Naive thymus-derived CD8-positive, alpha-beta T cell (primary cell): ENCODE results near the gene XPC. TPM values are rescaled to one million over a fixed set of nuclear protein-coding genes. Genes with fewer than 3 reads are reported as not detected.
A peak's percentile ranks its signal among the peaks of the same experiment; 100 is the strongest.

Experiments
- ATAC-seq, 2 donors: fragments of 150-1000 bp; cut with Tn5 transposase in 1 of 2; sonication (Bioruptor Pico), chemical (Tn5 transposase) in 1 of 2; 1 replicate in 1 of 2; 2 replicates in 1 of 2; pipeline ENCODE4 v1.10.0; 2021; ENCODE audit warnings: mild to moderate bottlenecking in 2 of 2, moderate library complexity in 2 of 2
- POLR2A ChIA-PET: fragments of 350-600 bp; sonication (Branson Sonifier 250); formaldehyde crosslinking; loops from one replicate; lab custom pipeline; 2021; ENCODE audit warnings: antibody characterized with exemption; lab: Charles Lee
- DNase-seq, 10 donors: peaks; one replicate each; pipeline versions ENCODE4 v3.0.0 to v3.0.0-alpha.2; 2020 to 2022
- H3K27ac Mint-ChIP-seq, 10 donors: one replicate each; pipeline ENCODE4 v1.8.0; 2020 to 2022; ENCODE audit warnings: mild to moderate bottlenecking in 10 of 10, mixed read lengths in 10 of 10, moderate library complexity in 4 of 10, inconsistent platforms in 1 of 10
- H3K27me3 Mint-ChIP-seq, 5 donors: one replicate each; pipeline ENCODE4 v1.8.0; 2021 to 2022; ENCODE audit warnings: mixed read lengths in 5 of 5
- H3K36me3 Mint-ChIP-seq, 3 donors: one replicate each; pipeline ENCODE4 v1.8.0; 2020 to 2022; ENCODE audit warnings: mixed read lengths in 3 of 3, mild to moderate bottlenecking in 2 of 3, inconsistent platforms in 1 of 3
- H3K4me1 Mint-ChIP-seq, 4 donors: one replicate each; pipeline ENCODE4 v1.8.0; 2021 to 2022; ENCODE audit warnings: mixed read lengths in 4 of 4
- H3K4me3 Mint-ChIP-seq, 10 donors: one replicate each; pipeline ENCODE4 v1.8.0; 2020 to 2022; ENCODE audit warnings: mild to moderate bottlenecking in 10 of 10, mixed read lengths in 10 of 10, moderate library complexity in 6 of 10, inconsistent platforms in 1 of 10
- H3K9me3 Mint-ChIP-seq, 9 donors: one replicate each; pipeline ENCODE4 v1.8.0; 2020 to 2022; ENCODE audit warnings: mixed read lengths in 9 of 9, mild to moderate bottlenecking in 3 of 9, inconsistent platforms in 1 of 9, moderate library complexity in 1 of 9
- polyA plus RNA-seq, 3 donors: library from polyadenylated mRNA; unstranded; fragments of 300-500 nt; fragmentation: Illumina TruSeq; gene quantifications; one replicate each; pipeline ENCODE4 v1.2.3, GENCODE V29; 2021
- total RNA-seq, 8 experiments: library from RNA in 2 of 8; stranded (reverse) in 2 of 8; gene quantifications; one replicate each; pipeline ENCODE4 v1.2.3 and lab custom pipeline; 2021 to 2026

The XPC gene
- total and polyA plus RNA-seq, 5 experiments from 2014 or later: 28.5 to 95.2 (median 49.6) TPM

- Mint-ChIP-seq H3K36me3 (peaks cover 0 to 17% (median 6%) of the 10 kb centered on the region in 3 donors), H3K9me3 (peaks cover 3 to 21% (median 13%) of the 10 kb centered on the region in 9 donors), H3K4me1 (peaks cover 0 to 8% (median 0%) of the 10 kb centered on the region in 4 donors), H3K4me3 (peak overlapping the region; percentile 21 to 94 (median 66)), H3K27me3 (peaks cover 0 to 3% (median 0%) of the 10 kb centered on the region in 5 donors), H3K27ac (peak overlapping the region in 7 of 10 donors; percentile 27 to 94 (median 65))
- peak; percentile 67 to 96 for ATAC-seq
- POLR2A ChIA-PET: interaction anchor here (1.4 kb wide), 1 partner anchor 13 kb away, joined by 3 read pairs; no protein-coding TSS in a partner anchor
- peak in 6 of 10 donors; percentile 7 to 77 (median 67) for DNase-seq
Measured at GRCh38 chr3:14216257-14217048, 38.1 kb upstream of the XPC start.

GRCh38 chr3:14214764-14215163 is 36.4 kb upstream of the XPC start:
- POLR2A ChIA-PET: no interaction called here
- Mint-ChIP-seq H3K4me3 (no peak overlapping the region), H3K27ac (no peak overlapping the region), H3K36me3 (peaks cover 0 to 3% (median 2%) of the 10 kb centered on the region in 3 donors), H3K27me3 (no peaks in the 10 kb centered on the region), H3K4me1 (peaks cover 0 to 8% (median 0%) of the 10 kb centered on the region in 4 donors), H3K9me3 (peaks cover 0 to 5% (median under 1%) of the 10 kb centered on the region in 9 donors)
- ATAC-seq (no peak), DNase-seq (no peak)

- DNase-seq (no peak), ATAC-seq (no peak)
- no peaks in the 10 kb centered on the region for H3K36me3 Mint-ChIP-seq
- H3K9me3 Mint-ChIP-seq: no peaks in the 10 kb centered on the region
- peak overlapping the region in 1 of 10 donors; percentile 12 for H3K27ac Mint-ChIP-seq
- no peaks in the 10 kb centered on the region for H3K27me3 Mint-ChIP-seq
- POLR2A ChIA-PET: interaction anchor here (1.2 kb wide), 1 partner anchor 13 kb away, joined by 3 read pairs; no protein-coding TSS in a partner anchor
- peaks cover 0 to 8% (median 0%) of the 10 kb centered on the region in 4 donors for H3K4me1 Mint-ChIP-seq
- H3K4me3 Mint-ChIP-seq: no peak overlapping the region
Measured at GRCh38 chr3:14213066-14213774, 34.8 kb upstream of the XPC start.

- H3K4me3 Mint-ChIP-seq: no peak overlapping the region
- no peaks in the 10 kb centered on the region for H3K9me3 Mint-ChIP-seq
- no peaks in the 10 kb centered on the region for H3K36me3 Mint-ChIP-seq
- no peak for DNase-seq
- no peaks in the 10 kb centered on the region for H3K27me3 Mint-ChIP-seq
- POLR2A ChIA-PET: no interaction called here
- H3K27ac Mint-ChIP-seq: no peak overlapping the region
- H3K4me1 Mint-ChIP-seq: peaks cover 0 to 5% (median 0%) of the 10 kb centered on the region in 4 donors
- no peak for ATAC-seq
Measured at GRCh38 chr3:14212032-14212431, 33.6 kb upstream of the XPC start.

GRCh38 chr3:14211621-14212020 is 33.2 kb upstream of the XPC start:
- Mint-ChIP-seq H3K36me3 (no peaks in the 10 kb centered on the region), H3K27ac (peak overlapping the region in 1 of 10 donors; percentile 67)
- no peak for ATAC-seq

GRCh38 chr3:14210843-14211594 is 32.6 kb upstream of the XPC start:
- Mint-ChIP-seq H3K4me1 (no peaks in the 10 kb centered on the region), H3K27ac (no peak overlapping the region), H3K36me3 (no peaks in the 10 kb centered on the region), H3K27me3 (no peaks in the 10 kb centered on the region), H3K4me3 (no peak overlapping the region), H3K9me3 (no peaks in the 10 kb centered on the region)
- POLR2A ChIA-PET: no interaction called here
- DNase-seq (no peak), ATAC-seq (no peak)

More at GRCh38 chr3:14211621-14212020, 33.2 kb upstream of the XPC start:
- no peak for DNase-seq
- Mint-ChIP-seq H3K9me3 (no peaks in the 10 kb centered on the region), H3K27me3 (no peaks in the 10 kb centered on the region), H3K4me1 (peaks cover 0 to under 1% (median 0%) of the 10 kb centered on the region in 4 donors), H3K4me3 (no peak overlapping the region)
- POLR2A ChIA-PET: no interaction called here

- no peak for ATAC-seq
- Mint-ChIP-seq H3K27ac (no peak overlapping the region), H3K9me3 (no peaks in the 10 kb centered on the region), H3K27me3 (no peaks in the 10 kb centered on the region), H3K4me3 (no peak overlapping the region), H3K36me3 (no peaks in the 10 kb centered on the region), H3K4me1 (no peaks in the 10 kb centered on the region)
- POLR2A ChIA-PET: no interaction called here
- DNase-seq: no peak
Measured at GRCh38 chr3:14210290-14210688, 31.9 kb upstream of the XPC start.

GRCh38 chr3:14209581-14210289 is 31.3 kb upstream of the XPC start:
- H3K27ac Mint-ChIP-seq: no peak overlapping the region
- H3K9me3 Mint-ChIP-seq: no peaks in the 10 kb centered on the region
- H3K27me3 Mint-ChIP-seq: no peaks in the 10 kb centered on the region
- ATAC-seq (no peak), DNase-seq (no peak)
- no peaks in the 10 kb centered on the region for H3K36me3 Mint-ChIP-seq
- no peaks in the 10 kb centered on the region for H3K4me1 Mint-ChIP-seq
- POLR2A ChIA-PET: no interaction called here
- no peak overlapping the region for H3K4me3 Mint-ChIP-seq

- no peak for ATAC-seq
- Mint-ChIP-seq H3K9me3 (no peaks in the 10 kb centered on the region), H3K4me1 (no peaks in the 10 kb centered on the region), H3K27me3 (no peaks in the 10 kb centered on the region), H3K27ac (no peak overlapping the region), H3K4me3 (no peak overlapping the region), H3K36me3 (no peaks in the 10 kb centered on the region)
- POLR2A ChIA-PET: no interaction called here
- no peak for DNase-seq
Measured at GRCh38 chr3:14208977-14209394, 30.6 kb upstream of the XPC start.

- H3K27ac Mint-ChIP-seq: no peak overlapping the region
- no peaks in the 10 kb centered on the region for H3K9me3 Mint-ChIP-seq
- H3K4me1 Mint-ChIP-seq: peaks cover 4 to 6% (median 5%) of the 10 kb centered on the region in 4 donors
- POLR2A ChIA-PET: no interaction called here
- ATAC-seq (no peak), DNase-seq (no peak)
- H3K4me3 Mint-ChIP-seq: no peak overlapping the region
- no peaks in the 10 kb centered on the region for H3K36me3 Mint-ChIP-seq
- no peaks in the 10 kb centered on the region for H3K27me3 Mint-ChIP-seq
Measured at GRCh38 chr3:14208168-14208567, 29.8 kb upstream of the XPC start.

- Mint-ChIP-seq H3K27me3 (no peaks in the 10 kb centered on the region), H3K4me1 (peaks cover 4 to 7% (median 5%) of the 10 kb centered on the region in 4 donors), H3K4me3 (no peak overlapping the region), H3K9me3 (no peaks in the 10 kb centered on the region), H3K27ac (no peak overlapping the region), H3K36me3 (no peaks in the 10 kb centered on the region)
- no peak for DNase-seq
- POLR2A ChIA-PET: no interaction called here
- no peak for ATAC-seq
Measured at GRCh38 chr3:14206548-14207177, 28.3 kb upstream of the XPC start.
